Neural cell (in vitro differentiated cells): ENCODE data around the gene KIF24. TPM values are rescaled to one million over a fixed set of nuclear protein-coding genes. Genes with fewer than 3 reads are reported as not detected.

Experiments
- H2AFZ ChIP-seq: fragments of 200-600, 300-800 bp; sonication (generic), shearing (Covaris generic); 2 replicates; pipeline ENCODE4 v1.6.0; 2014; ENCODE audit warnings: low read depth, mild to moderate bottlenecking, antibody characterized with exemption, low read length, moderate library complexity
- H3F3A ChIP-seq: fragments of 200-600 bp; shearing (Covaris generic); 2 replicates; pipeline ENCODE4 v1.6.1; 2016; ENCODE audit warnings: mild to moderate bottlenecking, moderate library complexity, mixed read lengths, antibody characterized with exemption, low read length; ENCODE audit not compliant: insufficient read depth, poor library complexity, severe bottlenecking
- H3K27ac ChIP-seq: fragments of 200-600, 300-800 bp; sonication (generic), shearing (Covaris generic); 2 replicates; pipeline ENCODE4 v1.5.1; 2014; ENCODE audit warnings: mild to moderate bottlenecking, low read length, moderate library complexity
- H3K27me3 ChIP-seq: fragments of 300-800, 200-600 bp; sonication (generic), shearing (Covaris generic); 2 replicates; pipeline ENCODE4 v1.6.0; 2014; ENCODE audit warnings: mild to moderate bottlenecking, low read depth, low read length, moderate library complexity; ENCODE audit not compliant: insufficient read depth
- H3K36me3 ChIP-seq: fragments of 300-800, 200-600 bp; sonication (generic), shearing (Covaris generic); 2 replicates; pipeline ENCODE4 v1.5.1; 2014; ENCODE audit warnings: mild to moderate bottlenecking, antibody characterized with exemption, low read length, moderate library complexity; ENCODE audit not compliant: insufficient read depth
- H3K4me2 ChIP-seq: fragments of 300-800, 200-600 bp; sonication (generic), shearing (Covaris generic); 2 replicates; pipeline ENCODE4 v1.6.0; 2014; ENCODE audit warnings: mild to moderate bottlenecking, low read length
- H3K4me3 ChIP-seq: fragments of 300-800, 200-600 bp; sonication (generic), shearing (Covaris generic); 2 replicates; pipeline ENCODE4 v1.5.1; 2014; ENCODE audit warnings: mild to moderate bottlenecking, low read length, moderate library complexity
- H3K79me2 ChIP-seq: fragments of 200-600 bp; shearing (Covaris generic); replicated peaks from 2 replicates; pipeline ENCODE4 v1.6.0; 2014; ENCODE audit warnings: mild to moderate bottlenecking, low read length, moderate library complexity; ENCODE audit not compliant: insufficient read depth
- H3K9ac ChIP-seq: fragments of 300-800, 200-600 bp; sonication (generic), shearing (Covaris generic); 2 replicates; pipeline ENCODE4 v1.6.1; 2016; ENCODE audit warnings: mild to moderate bottlenecking, low read length, mixed read lengths
- H3K9me2 ChIP-seq: fragments of 200-600 bp; shearing (Covaris generic); 2 replicates; pipeline ENCODE4 v1.6.1; 2016; ENCODE audit warnings: mild to moderate bottlenecking, low read length, mixed read lengths; ENCODE audit not compliant: insufficient read depth
- H3K9me3 ChIP-seq: fragments of 200-600, 300-800 bp; sonication (generic), shearing (Covaris generic); 2 replicates; pipeline ENCODE4 v1.6.1; 2016; ENCODE audit warnings: mild to moderate bottlenecking, mixed run types, low read length, moderate library complexity, mixed read lengths
- H4K20me1 ChIP-seq: fragments of 200-600 bp; shearing (Covaris generic); 2 replicates; pipeline ENCODE4 v1.6.1; 2016; ENCODE audit warnings: mild to moderate bottlenecking, mixed run types; ENCODE audit not compliant: insufficient read depth
- CTCF ChIP-seq: fragments of 450-650 bp; IDR thresholded peaks from 2 replicates; pipeline ENCODE4 v1.5.1; 2014; ENCODE audit warnings: antibody characterized with exemption, mild to moderate bottlenecking, moderate library complexity; ENCODE audit not compliant: poor library complexity, severe bottlenecking
- MXI1 ChIP-seq: fragments of 450-650 bp; conservative IDR thresholded peaks from 2 replicates; pipeline ENCODE4 v1.6.1; 2014; ENCODE audit warnings: antibody characterized with exemption, mild to moderate bottlenecking; ENCODE audit not compliant: poor library complexity, severe bottlenecking
- POLR2AphosphoS5 ChIP-seq: IDR thresholded peaks from 2 replicates; pipeline ENCODE4 v1.6.1; 2012
- RAD21 ChIP-seq: fragments of 450-650 bp; conservative IDR thresholded peaks from 2 replicates; pipeline ENCODE4 v1.6.1; 2014; ENCODE audit warnings: antibody characterized with exemption, mild to moderate bottlenecking, moderate library complexity
- REST ChIP-seq: IDR thresholded peaks from 2 replicates; pipeline ENCODE4 v1.6.1; 2012; ENCODE audit warnings: borderline replicate concordance
- SMC3 ChIP-seq: fragments of 450-650 bp; conservative IDR thresholded peaks from 2 replicates; pipeline ENCODE4 v1.6.1; 2014; ENCODE audit warnings: antibody characterized with exemption, mild to moderate bottlenecking, moderate library complexity; ENCODE audit not compliant: poor library complexity
- polyA plus RNA-seq: library from polyadenylated mRNA; depleted of rRNA; stranded (reverse); fragments of >200 nt; gene quantifications from 2 replicates; pipeline ENCODE4 v1.2.3, GENCODE V29; 2014

KIF24 gene
- polyA plus RNA-seq, 1 donor from 2014 or later = 0.19 TPM

- Histone ChIP-seq H3F3A (no peaks in the 10 kb centered on the region), H3K36me3 (peaks cover 11% of the 10 kb centered on the region), H3K9me2 (no peaks in the 10 kb centered on the region), H3K4me2 (no peak overlapping the region), H4K20me1 (no peaks in the 10 kb centered on the region), H2AFZ (no peak overlapping the region), H3K9ac (no peak overlapping the region), H3K27ac (no peak overlapping the region), H3K27me3 (no peaks in the 10 kb centered on the region), H3K9me3 (peaks cover 8% of the 10 kb centered on the region), H3K79me2 (no peaks in the 10 kb centered on the region), H3K4me3 (no peak overlapping the region)
- TF ChIP-seq MXI1 (no peak), REST (no peak)
Observed at GRCh38 chr9:34373749-34374148, 44.7 kb upstream of the KIF24 start.

- no peak overlapping the region for H3K4me2 ChIP-seq
Observed at GRCh38 chr9:34372467-34373011, 43.5 kb upstream of the KIF24 start.

GRCh38 chr9:34371886-34372466 is 42.9 kb upstream of the KIF24 start:
- no peak overlapping the region for H3K4me3 ChIP-seq
- no peaks in the 10 kb centered on the region for H3F3A ChIP-seq
- peaks cover 8% of the 10 kb centered on the region for H3K9me3 ChIP-seq
- no peak for TF ChIP-seq MXI1
- TF ChIP-seq POLR2AphosphoS5 = no peak
- TF ChIP-seq RAD21 = no peak
- no peak for TF ChIP-seq SMC3
- H3K36me3 ChIP-seq = peaks cover 11% of the 10 kb centered on the region
- no peaks in the 10 kb centered on the region for H3K27me3 ChIP-seq
- no peak overlapping the region for H2AFZ ChIP-seq
- H3K27ac ChIP-seq = no peak overlapping the region
- H3K9ac ChIP-seq = no peak overlapping the region
- H4K20me1 ChIP-seq = no peaks in the 10 kb centered on the region
- H3K79me2 ChIP-seq = no peaks in the 10 kb centered on the region
- no peak overlapping the region for H3K4me2 ChIP-seq
- H3K9me2 ChIP-seq = no peaks in the 10 kb centered on the region

More at GRCh38 chr9:34372467-34373011, 43.5 kb upstream of the KIF24 start:
- H4K20me1 ChIP-seq = no peaks in the 10 kb centered on the region
- TF ChIP-seq POLR2AphosphoS5 (no peak), CTCF (no peak), RAD21 (no peak)
- H3F3A ChIP-seq = no peaks in the 10 kb centered on the region
- no peaks in the 10 kb centered on the region for H3K79me2 ChIP-seq
- no peak overlapping the region for H2AFZ ChIP-seq
- no peak overlapping the region for H3K9ac ChIP-seq
- no peaks in the 10 kb centered on the region for H3K27me3 ChIP-seq
- peaks cover 8% of the 10 kb centered on the region for H3K9me3 ChIP-seq
- H3K36me3 ChIP-seq = peaks cover 11% of the 10 kb centered on the region
- H3K27ac ChIP-seq = no peak overlapping the region
- H3K9me2 ChIP-seq = no peaks in the 10 kb centered on the region
- no peak overlapping the region for H3K4me3 ChIP-seq
